Mesendoderm (in vitro differentiated cells): ENCODE measurements around the gene PITPNC1.

Source experiments
- DNase-seq: peaks from one replicate; pipeline ENCODE4 v3.0.0; 2013
- H2AK5ac ChIP-seq: 2 replicates; pipeline ENCODE4 v1.6.1; 2013; ENCODE audit warnings: low read length, inconsistent platforms
- H2BK120ac ChIP-seq: 2 replicates; pipeline ENCODE4 v1.6.1; 2013; ENCODE audit warnings: low read depth, mild to moderate bottlenecking, low read length, moderate library complexity, mixed read lengths
- H2BK15ac ChIP-seq: replicated peaks from 2 replicates; pipeline ENCODE4 v1.6.1; 2013; ENCODE audit warnings: low read depth, mild to moderate bottlenecking, moderate library complexity
- H2BK5ac ChIP-seq: 2 replicates; pipeline ENCODE4 v1.6.1; 2013; ENCODE audit warnings: low read length, inconsistent platforms
- H3K18ac ChIP-seq: 2 replicates; pipeline ENCODE4 v1.6.1; 2013; ENCODE audit warnings: mild to moderate bottlenecking, low read length, mixed read lengths
- H3K23ac ChIP-seq: one replicate; pipeline ENCODE4 v1.6.1; 2013; ENCODE audit warnings: low read length
- H3K27ac ChIP-seq: 2 replicates; pipeline ENCODE4 v1.5.1; 2013; ENCODE audit warnings: low read depth, mild to moderate bottlenecking, inconsistent platforms, low read length, moderate library complexity
- H3K27me3 ChIP-seq: 2 replicates; pipeline ENCODE4 v1.6.1; 2013; ENCODE audit warnings: low read length, control low read depth, mild to moderate bottlenecking, inconsistent platforms; ENCODE audit not compliant: insufficient read depth, poor library complexity
- H3K36me3 ChIP-seq: 2 replicates; pipeline ENCODE4 v1.6.1; 2013; ENCODE audit warnings: low read length, inconsistent platforms; ENCODE audit not compliant: control insufficient read depth, insufficient read depth
- H3K4ac ChIP-seq: one replicate; pipeline ENCODE4 v1.6.1; 2013; ENCODE audit warnings: low read depth, mild to moderate bottlenecking, low read length, moderate library complexity
- H3K4me1 ChIP-seq: 2 replicates; pipeline ENCODE4 v1.6.1; 2013; ENCODE audit warnings: low read depth, low read length, inconsistent platforms; ENCODE audit not compliant: control insufficient read depth
- H3K4me2 ChIP-seq: 2 replicates; pipeline ENCODE4 v1.6.1; 2013; ENCODE audit warnings: low read length
- H3K4me3 ChIP-seq: 2 replicates; pipeline ENCODE4 v1.5.1; 2013; ENCODE audit warnings: mild to moderate bottlenecking, low read length
- H3K56ac ChIP-seq: one replicate; pipeline ENCODE4 v1.6.1; 2013; ENCODE audit warnings: low read length
- H3K79me1 ChIP-seq: 2 replicates; pipeline ENCODE4 v1.6.1; 2013; ENCODE audit warnings: low read length, inconsistent platforms
- H3K79me2 ChIP-seq: 2 replicates; pipeline ENCODE4 v1.6.1; 2013; ENCODE audit warnings: mild to moderate bottlenecking, low read length; ENCODE audit not compliant: control insufficient read depth, insufficient read depth
- H3K9ac ChIP-seq: 2 replicates; pipeline ENCODE4 v1.6.1; 2013; ENCODE audit warnings: low read length, inconsistent platforms
- H4K5ac ChIP-seq: one replicate; pipeline ENCODE4 v1.6.1; 2013; ENCODE audit warnings: low read length
- H4K8ac ChIP-seq: one replicate; pipeline ENCODE4 v1.6.1; 2013; ENCODE audit warnings: low read depth, mild to moderate bottlenecking, control low read depth, low read length, moderate library complexity
- WGBS: extraction: QIAGEN DNeasy Blood & Tissue Kit; methylation state at CpG from one replicate; pipeline ENCODE4 v1.1.7; 2013; ENCODE audit warnings: low lambda C conversion rate, missing lambda C conversion rate; ENCODE audit not compliant: insufficient coverage; ENCODE audit errors: extremely low coverage; 5-methylcytosine and 5-hydroxymethylcytosine counted together

The PITPNC1 gene

GRCh38 chr17:67672592-67673335 is 295.7 kb downstream of the PITPNC1 start:
- H3K27me3 ChIP-seq, result no peaks in the 10 kb centered on the region
- H2BK5ac ChIP-seq, result no peak overlapping the region
- no peak overlapping the region for H3K27ac ChIP-seq
- no peak overlapping the region for H3K23ac ChIP-seq
- no peak overlapping the region for H3K4ac ChIP-seq
- H3K9ac ChIP-seq, result no peak overlapping the region
- no peak overlapping the region for H3K4me2 ChIP-seq
- H2BK120ac ChIP-seq, result no peak overlapping the region
- H3K4me1 ChIP-seq, result no peaks in the 10 kb centered on the region
- WGBS, result no CpG with 5 or more reads among the region's 10 CpGs
- no peak overlapping the region for H2AK5ac ChIP-seq
- no peaks in the 10 kb centered on the region for H3K79me2 ChIP-seq
- no peak overlapping the region for H4K8ac ChIP-seq
- peaks cover 2% of the 10 kb centered on the region for H3K36me3 ChIP-seq
- H3K4me3 ChIP-seq, result no peak overlapping the region
- H3K18ac ChIP-seq, result no peak overlapping the region
- H3K79me1 ChIP-seq, result no peaks in the 10 kb centered on the region
- H3K56ac ChIP-seq, result no peak overlapping the region
- DNase-seq, result no peak
- H2BK15ac ChIP-seq, result no peak overlapping the region
- no peak overlapping the region for H4K5ac ChIP-seq

GRCh38 chr17:67675481-67675880 is 298.4 kb downstream of the PITPNC1 start:
- no peaks in the 10 kb centered on the region for H3K79me2 ChIP-seq
- no peak overlapping the region for H2AK5ac ChIP-seq
- no peak overlapping the region for H4K8ac ChIP-seq
- no peaks in the 10 kb centered on the region for H3K4me1 ChIP-seq
- no peak overlapping the region for H3K56ac ChIP-seq
- H2BK15ac ChIP-seq, result no peak overlapping the region
- H3K23ac ChIP-seq, result no peak overlapping the region
- no peaks in the 10 kb centered on the region for H3K27me3 ChIP-seq
- no peak overlapping the region for H2BK5ac ChIP-seq
- no peak overlapping the region for H3K4ac ChIP-seq
- no peak overlapping the region for H3K9ac ChIP-seq
- H3K4me3 ChIP-seq, result no peak overlapping the region
- WGBS, result no CpG with 5 or more reads among the region's 4 CpGs
- H3K79me1 ChIP-seq, result no peaks in the 10 kb centered on the region
- no peak overlapping the region for H4K5ac ChIP-seq
- no peaks in the 10 kb centered on the region for H3K36me3 ChIP-seq
- no peak overlapping the region for H3K27ac ChIP-seq
- DNase-seq, result no peak
- H3K18ac ChIP-seq, result no peak overlapping the region
- H3K4me2 ChIP-seq, result no peak overlapping the region
- no peak overlapping the region for H2BK120ac ChIP-seq

- H2BK15ac ChIP-seq, result no peak overlapping the region
- no peak overlapping the region for H2AK5ac ChIP-seq
- H3K4me3 ChIP-seq, result no peak overlapping the region
- H3K79me2 ChIP-seq, result no peaks in the 10 kb centered on the region
- no peak overlapping the region for H4K5ac ChIP-seq
- no peak overlapping the region for H3K9ac ChIP-seq
- H3K4me2 ChIP-seq, result no peak overlapping the region
- no peak overlapping the region for H3K56ac ChIP-seq
- H3K4me1 ChIP-seq, result no peaks in the 10 kb centered on the region
- H3K36me3 ChIP-seq, result no peaks in the 10 kb centered on the region
- no peak overlapping the region for H3K4ac ChIP-seq
- H3K27me3 ChIP-seq, result no peaks in the 10 kb centered on the region
- no peak overlapping the region for H2BK5ac ChIP-seq
- no peak overlapping the region for H3K18ac ChIP-seq
- no peaks in the 10 kb centered on the region for H3K79me1 ChIP-seq
- H2BK120ac ChIP-seq, result no peak overlapping the region
- no peak overlapping the region for H3K27ac ChIP-seq
- DNase-seq, result no peak
- H4K8ac ChIP-seq, result no peak overlapping the region
- WGBS, result no CpG with 5 or more reads among the region's 4 CpGs
- H3K23ac ChIP-seq, result no peak overlapping the region
These were observed 299.2 kb downstream of the PITPNC1 start for GRCh38 chr17:67676305-67676704.

GRCh38 chr17:67678414-67678813 is 301.3 kb downstream of the PITPNC1 start:
- no peaks in the 10 kb centered on the region for H3K36me3 ChIP-seq
- H3K56ac ChIP-seq, result no peak overlapping the region
- no peak overlapping the region for H3K18ac ChIP-seq
- H2AK5ac ChIP-seq, result no peak overlapping the region
- no CpG with 5 or more reads among the region's 2 CpGs for WGBS
- no peak overlapping the region for H3K4ac ChIP-seq
- H2BK5ac ChIP-seq, result no peak overlapping the region
- no peak overlapping the region for H3K27ac ChIP-seq
- no peak overlapping the region for H3K4me3 ChIP-seq
- no peaks in the 10 kb centered on the region for H3K79me2 ChIP-seq
- H3K79me1 ChIP-seq, result no peaks in the 10 kb centered on the region
- no peak overlapping the region for H2BK15ac ChIP-seq
- H4K8ac ChIP-seq, result no peak overlapping the region
- no peak for DNase-seq
- H2BK120ac ChIP-seq, result no peak overlapping the region
- no peaks in the 10 kb centered on the region for H3K4me1 ChIP-seq
- no peaks in the 10 kb centered on the region for H3K27me3 ChIP-seq
- H3K9ac ChIP-seq, result no peak overlapping the region
- no peak overlapping the region for H3K4me2 ChIP-seq
- H4K5ac ChIP-seq, result no peak overlapping the region
- H3K23ac ChIP-seq, result no peak overlapping the region

- H2BK15ac ChIP-seq, result no peak overlapping the region
- no peak overlapping the region for H3K9ac ChIP-seq
- H2BK120ac ChIP-seq, result no peak overlapping the region
- no peak overlapping the region for H2BK5ac ChIP-seq
- H3K79me1 ChIP-seq, result no peaks in the 10 kb centered on the region
- no peaks in the 10 kb centered on the region for H3K27me3 ChIP-seq
- H3K27ac ChIP-seq, result no peak overlapping the region
- H4K5ac ChIP-seq, result no peak overlapping the region
- H3K23ac ChIP-seq, result no peak overlapping the region
- H4K8ac ChIP-seq, result no peak overlapping the region
- no peak overlapping the region for H3K4ac ChIP-seq
- no peak overlapping the region for H3K56ac ChIP-seq
- H3K4me3 ChIP-seq, result no peak overlapping the region
- no peaks in the 10 kb centered on the region for H3K4me1 ChIP-seq
- H3K79me2 ChIP-seq, result no peaks in the 10 kb centered on the region
- DNase-seq, result no peak
- no peak overlapping the region for H3K18ac ChIP-seq
- WGBS, result no CpG with 5 or more reads among the region's 2 CpGs
- H3K36me3 ChIP-seq, result no peaks in the 10 kb centered on the region
- H2AK5ac ChIP-seq, result no peak overlapping the region
- H3K4me2 ChIP-seq, result no peak overlapping the region
These were observed 302.1 kb downstream of the PITPNC1 start for GRCh38 chr17:67679225-67679624.

- no peak overlapping the region for H4K5ac ChIP-seq
- no peaks in the 10 kb centered on the region for H3K4me1 ChIP-seq
- no peak overlapping the region for H3K4me2 ChIP-seq
- no peak for DNase-seq
- no peak overlapping the region for H3K9ac ChIP-seq
- no peaks in the 10 kb centered on the region for H3K36me3 ChIP-seq
- no peak overlapping the region for H3K27ac ChIP-seq
- no peak overlapping the region for H3K23ac ChIP-seq
- H3K79me2 ChIP-seq, result no peaks in the 10 kb centered on the region
- H3K4ac ChIP-seq, result no peak overlapping the region
- H2BK120ac ChIP-seq, result no peak overlapping the region
- H3K18ac ChIP-seq, result no peak overlapping the region
- no peak overlapping the region for H2BK15ac ChIP-seq
- H4K8ac ChIP-seq, result no peak overlapping the region
- no peak overlapping the region for H3K4me3 ChIP-seq
- H3K79me1 ChIP-seq, result no peaks in the 10 kb centered on the region
- no CpG with 5 or more reads among the region's 6 CpGs for WGBS
- no peak overlapping the region for H2BK5ac ChIP-seq
- H3K27me3 ChIP-seq, result no peaks in the 10 kb centered on the region
- H2AK5ac ChIP-seq, result no peak overlapping the region
- H3K56ac ChIP-seq, result no peak overlapping the region
These were observed 302.6 kb downstream of the PITPNC1 start for GRCh38 chr17:67679721-67680120.
